GM12878 (cell line): Measurements from ENCODE around the gene FGR. TPM values are rescaled to one million over a fixed set of nuclear protein-coding genes. Genes with fewer than 3 reads are reported as not detected.

Experiments used
- ATAC-seq: fragments of 200-7000 bp; cut with Tn5 transposase; 3 replicates; pipeline ENCODE4 v1.9.1; 2020; ENCODE audit warnings: mild to moderate bottlenecking, moderate library complexity
- BruUV-seq: library from RNA; stranded (reverse); fragments of 400-500 nt; replicated peaks from 2 replicates; lab custom pipeline; 2021; lab: Mats Ljungman, UMichigan
- CTCF ChIA-PET: fragments of 300-600 bp; sonication (Branson Sonifier 250); formaldehyde crosslinking; extraction: SDS; loops from one replicate; lab custom pipeline; 2021; ENCODE audit warnings: inconsistent platforms; lab: Yijun Ruan, JAX
- POLR2A ChIA-PET: fragments of 350-600 bp; formaldehyde crosslinking; extraction: SDS; loops from one replicate; lab custom pipeline; 2021; ENCODE audit warnings: inconsistent platforms; lab: Charles Lee
- RAD21 ChIA-PET: fragments of 300-600 bp; sonication (Branson Sonifier 250); formaldehyde crosslinking; loops from one replicate; lab custom pipeline; 2023; ENCODE audit warnings: antibody characterized with exemption; ENCODE audit not compliant: unreplicated experiment; lab: Charles Lee
- SMC1A ChIA-PET: fragments of 300-600 bp; sonication (Branson Sonifier 250); formaldehyde crosslinking; loops from one replicate; lab custom pipeline; 2023; ENCODE audit not compliant: unreplicated experiment, uncharacterized antibody; lab: Charles Lee
- DNase-seq: peaks from one replicate; pipeline ENCODE4 v3.0.0-alpha.2; 2011; ENCODE audit warnings: low read depth, low spot score
- FAIRE-seq: peaks from 3 replicates; lab custom pipeline; 2011; peaks lifted over from hg19 to GRCh38; lab: Jason Lieb, UNC
- H2AFZ ChIP-seq: 2 replicates; pipeline ENCODE4 v1.6.0; 2011; ENCODE audit warnings: low read depth, low read length, control low read depth; ENCODE audit not compliant: control insufficient read depth
- H3K27ac ChIP-seq: 2 replicates; pipeline ENCODE4 v1.5.1; 2011; ENCODE audit warnings: control low read depth; ENCODE audit not compliant: control insufficient read depth, insufficient read depth
- H3K27me3 ChIP-seq, 2 experiments: replicated peaks in 1 of 2; 2 replicates each; pipeline versions ENCODE4 v1.6.0 to v1.6.1; 2011; ENCODE audit warnings: low read length in 1 of 2; ENCODE audit not compliant: control insufficient read depth in 2 of 2, insufficient read depth in 2 of 2
- H3K36me3 ChIP-seq, 2 experiments: 2 replicates each; pipeline ENCODE4 v1.5.1; 2011; ENCODE audit warnings: low read length in 1 of 2; ENCODE audit not compliant: control insufficient read depth in 2 of 2, insufficient read depth in 2 of 2
- H3K4me1 ChIP-seq: 2 replicates; pipeline ENCODE4 v1.6.1; 2011; ENCODE audit warnings: mild to moderate bottlenecking, low read length, moderate library complexity, mixed read lengths; ENCODE audit not compliant: control insufficient read depth, insufficient read depth
- H3K4me2 ChIP-seq: 2 replicates; pipeline ENCODE4 v1.6.0; 2011; ENCODE audit warnings: control low read depth; ENCODE audit not compliant: control insufficient read depth, insufficient read depth
- H3K4me3 ChIP-seq: fragments of 200-600 bp; sonication (generic); 2 replicates; pipeline ENCODE4 v1.5.1; 2016
- H3K79me2 ChIP-seq: 2 replicates; pipeline ENCODE4 v1.6.0; 2011; ENCODE audit warnings: low read length; ENCODE audit not compliant: control insufficient read depth, insufficient read depth
- H3K9ac ChIP-seq: 2 replicates; pipeline ENCODE4 v1.8.0; 2011; ENCODE audit warnings: low read length, control low read depth, mixed read lengths; ENCODE audit not compliant: control insufficient read depth, insufficient read depth
- H3K9me3 ChIP-seq: replicated peaks from 3 replicates; pipeline ENCODE4 v1.5.1; 2011; ENCODE audit warnings: mild to moderate bottlenecking, low read length; ENCODE audit not compliant: control insufficient read depth, insufficient read depth
- H4K20me1 ChIP-seq: 2 replicates; pipeline ENCODE4 v1.6.0; 2011; ENCODE audit not compliant: control insufficient read depth, insufficient read depth
- ASH2L ChIP-seq: fragments of 300-600, 200-600 bp; sonication (generic); IDR thresholded peaks from 2 replicates; pipeline ENCODE4 v1.6.1; 2017; ENCODE audit warnings: low read depth, mild to moderate bottlenecking, borderline replicate concordance
- CUX1 ChIP-seq: IDR thresholded peaks from 2 replicates; pipeline ENCODE4 v1.6.1; 2012; ENCODE audit warnings: improper control_type of control experiment, low read depth, low read length; ENCODE audit not compliant: insufficient replicate concordance
- POU2F2 ChIP-seq: IDR thresholded peaks from 3 replicates; pipeline ENCODE4 v1.6.1; 2011; ENCODE audit warnings: low read depth, mild to moderate bottlenecking, low read length, borderline replicate concordance
- SMAD1 ChIP-seq: fragments of 450-650 bp; IDR thresholded peaks from 2 replicates; pipeline ENCODE4 v1.6.1; 2018; ENCODE audit warnings: mild to moderate bottlenecking, low read depth; ENCODE audit not compliant: partially characterized antibody
- SUPT20H ChIP-seq: IDR thresholded peaks from 2 replicates; pipeline ENCODE4 v1.6.1; 2011; ENCODE audit warnings: low read depth, mild to moderate bottlenecking, low read length, moderate library complexity, borderline replicate concordance; ENCODE audit not compliant: control insufficient read depth
- WGBS: methylation state at CpG from one replicate; pipeline ENCODE4 v1.1.6; 2016; ENCODE audit warnings: low lambda C conversion rate; ENCODE audit not compliant: insufficient replicate concordance, insufficient coverage; ENCODE audit errors: missing lambda C conversion rate; 5-methylcytosine and 5-hydroxymethylcytosine counted together
- in situ Hi-C: fragments of 300-500 bp; cut with MboI; formaldehyde crosslinking; loops from 9 replicates; pipeline ENCODE4 v1.14.3; 2018; ENCODE audit warnings: mixed read lengths
- intact Hi-C: fragments of 100-400 bp; cut with micrococcal nuclease; formaldehyde crosslinking; loops from one replicate; pipeline ENCODE4 v1.14.2; 2022; ENCODE audit not compliant: unreplicated experiment
- polyA plus RNA-seq, 11 experiments: library from polyadenylated mRNA; depleted of rRNA in 4 of 11; unstranded in 6 of 11; stranded (reverse) in 5 of 11; fragments of >200 nt; fragmentation: Nextera tagmentation in 4 of 11; fragmentation: Illumina TruSeq in 1 of 11; extraction: Ambion mirVana in 4 of 11; extraction: Trizol in 1 of 11; gene quantifications; 1 replicate in 1 of 11; 2 replicates in 10 of 11; pipeline versions ENCODE4 v1.2.1 to v1.2.3, GENCODE V29; 2011 to 2016; ENCODE audit warnings: inconsistent platforms in 2 of 11, missing spikeins in 2 of 11, low read depth in 1 of 11
- total RNA-seq, 4 experiments: library from RNA; depleted of rRNA in 3 of 4; stranded (reverse); fragments of >200 nt in 3 of 4; fragmentation: Illumina TruSeq in 1 of 4; extraction: Trizol in 1 of 4; gene quantifications; 2 replicates each; pipeline versions ENCODE4 v1.2.1 to v1.2.3, GENCODE V29; 2013 to 2021

Gene FGR
- total and polyA plus RNA-seq, 10 of the 15 experiments (the other 5 are each of a cell fraction or from before 2014, with no cell fraction given): 10.9 to 193 (median 74.7) TPM

- Histone ChIP-seq H3K27ac (no peak overlapping the region), H2AFZ (no peak overlapping the region), H3K4me1 (peaks cover 25% of the 10 kb centered on the region), H3K9me3 (no peaks in the 10 kb centered on the region), H3K79me2 (no peaks in the 10 kb centered on the region), H3K36me3 (no peaks in the 10 kb centered on the region), H3K4me3 (no peak overlapping the region), H4K20me1 (no peaks in the 10 kb centered on the region), H3K27me3 (no peaks in the 10 kb centered on the region), H3K4me2 (no peak overlapping the region), H3K9ac (no peak overlapping the region)
- BruUV-seq: no TSS peak
- no peak for DNase-seq
- ChIA-PET RAD21 (interaction anchor here (1.4 to 2.1 kb wide), 6 partner anchors 10 to 42 kb away, joined by 3 to 16 read pairs (median 4); no protein-coding TSS in a partner anchor), POLR2A (interaction anchor here (0.6 to 2.3 kb wide), 6 partner anchors 13 to 206 kb away, joined by 3 to 22 read pairs (median 4); no protein-coding TSS in a partner anchor), SMC1A (interaction anchor here (1.4 to 2.7 kb wide), 8 partner anchors 10 to 40 kb away, joined by 3 to 13 read pairs (median 8); no protein-coding TSS in a partner anchor), CTCF (interaction anchor here (1.1 to 4.7 kb wide), 5 partner anchors 10 to 92 kb away, joined by 3 to 41 read pairs (median 9); no protein-coding TSS in a partner anchor)
- FAIRE-seq: no peak
- no peak for TF ChIP-seq ASH2L
- TF ChIP-seq CUX1: no peak
- no peak for TF ChIP-seq POU2F2
- TF ChIP-seq SUPT20H: no peak
- TF ChIP-seq SMAD1: no peak
- intact Hi-C loops: no loop called here
- in situ Hi-C loops: no loop called here
- no peak for ATAC-seq
- WGBS: 96% methylated on average over 6 of the region's 6 CpGs
These were observed 13.8 kb upstream of the FGR start for GRCh38 chr1:27648602-27649305.
